GM18861 (cell line): ENCODE data around the gene AXIN1.
"Not testable (repeated sequence)": the region's sequence is repeated elsewhere in the genome, so short reads cannot be mapped to it uniquely, and the experiment has no call there.

Source experiments
- ATAC-seq: cut with Tn5 transposase; IDR thresholded peaks from one replicate; pipeline ENCODE4 v1.9.1; 2021; ENCODE audit not compliant: unreplicated experiment

AXIN1 gene

GRCh38 chr16:369866-370436, 17.4 kb upstream of the AXIN1 start:
- ATAC-seq, result no peak

DNA sequence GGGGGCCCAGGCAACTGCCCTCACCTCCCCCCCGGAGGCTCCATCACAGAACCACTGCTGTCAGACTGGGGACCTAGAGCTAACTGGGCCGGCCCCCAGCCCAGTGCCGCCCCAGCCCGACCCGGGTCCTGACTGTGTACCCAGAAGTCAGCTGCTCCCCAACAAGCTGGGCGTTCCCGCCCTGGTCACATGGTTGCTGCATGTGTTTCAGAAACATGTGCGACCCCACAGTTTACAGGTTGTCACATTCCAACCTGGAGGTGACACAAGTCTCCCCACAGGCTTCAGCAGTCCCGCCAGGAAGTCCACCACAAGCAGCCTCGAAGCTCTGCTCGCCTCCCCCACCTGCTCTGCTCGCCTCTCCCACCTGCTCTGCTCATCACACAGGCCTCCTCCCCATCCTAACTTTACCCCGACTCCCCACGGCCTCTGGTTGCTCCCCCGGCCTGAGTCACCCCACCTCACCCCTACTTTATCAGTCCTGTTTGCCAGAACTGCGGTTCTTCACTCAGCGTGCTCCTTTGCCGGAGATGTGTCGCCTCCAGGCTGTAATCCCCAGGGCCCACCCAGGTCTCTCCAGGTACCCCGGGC, 16.8 kb upstream of the AXIN1 start:
- no peak for ATAC-seq

DNA sequence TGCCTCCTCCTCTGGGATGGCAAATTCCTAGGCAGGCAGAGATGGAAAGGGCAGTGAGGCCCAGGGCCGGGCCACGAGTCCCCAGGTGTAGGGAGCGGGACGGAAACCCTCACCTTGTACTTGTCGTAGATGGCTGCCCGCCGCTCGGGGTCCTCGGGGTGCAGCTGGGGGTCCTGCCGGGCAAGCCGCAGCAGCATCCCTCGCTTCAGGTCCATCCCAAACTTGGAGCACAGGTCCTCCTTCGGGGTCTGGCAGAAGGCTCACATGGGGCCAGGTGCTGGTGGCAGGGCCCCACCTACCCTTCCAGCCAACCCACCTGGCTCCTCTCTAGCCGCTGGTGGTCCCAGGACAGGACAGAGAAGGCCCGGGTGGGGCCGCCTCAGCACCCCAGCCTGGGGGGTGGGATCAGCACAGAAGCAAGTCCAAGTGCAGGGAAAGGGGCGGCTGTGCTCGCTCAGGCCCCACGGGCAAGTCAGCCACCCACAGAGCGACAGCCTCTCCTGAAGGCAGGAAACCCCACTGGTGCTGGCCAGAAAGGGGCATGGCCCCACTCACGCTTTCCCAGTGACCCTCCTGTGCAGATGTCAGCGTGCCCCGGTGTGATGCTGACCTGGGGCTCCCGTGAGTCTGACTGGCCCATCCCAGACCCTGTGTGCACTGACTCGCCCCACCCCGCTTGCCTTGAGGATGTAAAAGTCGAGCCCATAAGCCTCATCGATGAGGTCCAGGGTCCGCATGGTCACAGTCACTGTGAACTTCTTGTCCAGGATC, 16.1 kb upstream of the AXIN1 start:
- no peak for ATAC-seq

GRCh38 chr16:367333-367903, 14.9 kb upstream of the AXIN1 start:
- ATAC-seq, result no peak

DNA sequence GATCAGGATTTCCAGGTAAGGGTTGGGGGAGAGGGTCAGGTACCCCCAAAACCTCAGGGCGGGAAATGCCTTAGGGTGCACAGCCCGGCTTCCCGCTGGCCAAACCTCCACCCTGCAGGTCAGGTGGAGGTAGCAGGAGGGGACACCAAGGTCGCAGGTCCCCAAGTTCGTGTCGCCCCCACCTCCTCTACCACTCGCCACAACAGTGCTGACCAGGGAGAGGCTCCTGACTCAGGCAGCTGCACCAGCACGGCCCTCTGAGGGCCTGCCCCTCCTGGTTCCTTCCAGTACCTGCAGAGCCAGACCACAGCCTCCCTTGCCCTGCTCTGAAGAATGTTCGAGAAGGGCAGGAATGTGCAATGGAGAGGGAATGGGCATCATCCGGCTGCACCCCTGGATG, 14.0 kb upstream of the AXIN1 start:
- no peak for ATAC-seq

DNA sequence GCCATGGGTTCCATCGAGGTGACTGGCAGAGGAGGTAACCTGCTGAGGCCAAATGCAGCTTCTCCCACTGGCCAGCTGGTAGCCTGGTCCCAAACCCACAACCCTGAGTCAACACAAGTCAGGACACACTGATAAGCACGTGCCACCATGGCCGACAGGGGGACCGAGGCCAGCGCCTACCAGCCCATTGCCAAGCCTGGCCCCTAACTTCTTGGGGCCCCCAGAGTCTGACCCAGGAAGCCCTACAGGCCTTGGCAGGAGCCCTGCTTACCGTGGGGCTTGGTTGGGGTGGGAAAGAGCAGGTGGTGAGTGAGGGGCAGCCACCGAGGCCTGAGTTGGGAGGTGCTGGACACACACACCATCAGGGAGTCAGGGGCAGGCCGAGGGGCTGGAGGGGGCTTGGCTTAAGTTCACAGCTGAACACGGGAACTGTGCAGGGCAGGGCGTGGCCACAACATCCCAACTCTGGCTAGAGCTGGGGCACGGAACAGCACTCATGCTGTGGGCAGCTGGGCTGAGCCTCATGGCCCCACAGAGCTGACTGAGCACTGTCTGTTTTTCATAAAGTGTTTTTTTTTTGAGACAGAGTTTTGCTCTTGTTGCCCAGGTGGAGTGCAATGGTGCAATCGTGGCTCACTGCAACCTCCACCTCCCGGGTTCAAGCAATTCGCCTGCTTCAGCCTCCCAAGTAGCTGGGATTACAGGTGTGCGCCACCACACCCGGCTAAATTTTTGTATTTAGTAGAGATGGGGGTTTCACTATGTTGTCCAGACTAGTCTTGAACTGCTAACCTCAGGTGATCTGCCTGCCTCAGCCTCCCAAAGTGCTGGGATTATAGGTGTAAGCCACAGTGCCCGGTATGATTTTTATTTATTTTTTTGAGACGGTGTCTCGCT, 12.3 kb upstream of the AXIN1 start:
- no peak for ATAC-seq

GRCh38 chr16:363766-364490, 11.4 kb upstream of the AXIN1 start:
- ATAC-seq, result no peak

- no peak for ATAC-seq
Observed at GRCh38 chr16:363110-363765, 10.7 kb upstream of the AXIN1 start.

- ATAC-seq, result not testable (repeated sequence)
Observed at GRCh38 chr16:362702-362999, 10.1 kb upstream of the AXIN1 start.

DNA sequence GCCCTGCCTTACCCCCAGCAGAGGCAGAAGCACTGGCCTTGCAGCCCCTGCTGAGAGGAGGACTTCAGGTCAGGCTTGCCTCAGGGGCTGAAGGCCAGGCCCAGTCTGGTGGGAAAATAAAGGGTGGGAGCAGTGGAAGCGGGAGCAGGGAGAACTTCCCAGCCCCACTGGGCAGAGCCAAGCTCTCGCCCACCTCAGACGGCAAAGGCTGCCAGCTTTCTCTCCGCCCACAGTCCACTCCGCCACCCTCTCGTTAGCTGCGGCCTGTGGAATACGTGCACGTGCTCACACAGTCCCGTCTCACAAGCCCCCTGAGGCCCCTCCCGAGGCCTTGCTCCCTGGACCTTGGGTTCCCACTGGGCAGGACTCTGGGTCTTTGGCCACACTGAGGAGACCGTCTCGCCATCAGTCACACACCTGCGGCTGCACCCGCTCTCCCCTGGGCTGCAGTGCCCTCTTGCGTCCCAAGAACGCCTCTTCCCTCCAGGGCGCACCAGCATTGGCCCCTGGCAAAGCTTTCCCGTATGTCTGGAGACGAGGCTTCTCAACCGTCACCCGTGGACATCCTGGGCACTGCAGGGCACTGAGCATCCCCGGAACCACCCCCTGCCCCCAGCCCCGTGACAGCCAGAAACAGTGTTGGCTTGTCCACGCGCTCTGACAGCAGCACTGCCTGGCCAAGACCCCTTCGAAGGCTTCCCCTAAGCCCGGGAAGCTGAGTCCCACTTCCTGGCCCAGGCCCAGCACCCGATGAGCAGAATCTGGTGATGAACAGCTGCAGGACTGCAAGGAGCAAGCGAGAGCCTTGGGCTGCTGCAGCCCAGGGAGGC, 9.6 kb upstream of the AXIN1 start:
- no peak for ATAC-seq

DNA sequence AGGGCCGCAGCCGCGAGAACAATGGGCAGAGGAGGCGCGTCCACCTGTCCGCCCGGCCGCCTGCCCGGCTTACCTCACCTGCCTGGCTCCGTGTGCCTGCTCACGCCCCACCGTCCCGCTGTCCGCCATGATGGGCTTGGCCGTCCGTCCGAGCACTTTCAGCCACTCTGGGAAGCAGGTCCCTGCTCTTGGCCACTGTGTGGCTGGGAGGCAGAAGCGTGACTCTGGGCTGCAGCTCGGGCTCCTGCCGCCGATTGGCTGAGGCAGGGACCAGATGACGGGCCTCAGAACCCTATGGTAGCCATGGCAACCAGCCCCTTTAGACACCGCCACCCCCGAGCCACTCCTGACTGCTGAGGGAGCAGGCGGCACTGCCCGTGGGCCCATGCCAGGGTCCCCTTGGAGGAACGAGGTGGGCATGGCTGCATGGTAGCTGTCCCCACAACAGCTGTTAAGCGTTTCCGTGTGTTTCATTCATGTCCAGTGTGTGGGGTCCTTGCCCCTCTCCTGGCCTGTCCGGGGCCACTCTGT, 8.9 kb upstream of the AXIN1 start:
- no peak for ATAC-seq

DNA sequence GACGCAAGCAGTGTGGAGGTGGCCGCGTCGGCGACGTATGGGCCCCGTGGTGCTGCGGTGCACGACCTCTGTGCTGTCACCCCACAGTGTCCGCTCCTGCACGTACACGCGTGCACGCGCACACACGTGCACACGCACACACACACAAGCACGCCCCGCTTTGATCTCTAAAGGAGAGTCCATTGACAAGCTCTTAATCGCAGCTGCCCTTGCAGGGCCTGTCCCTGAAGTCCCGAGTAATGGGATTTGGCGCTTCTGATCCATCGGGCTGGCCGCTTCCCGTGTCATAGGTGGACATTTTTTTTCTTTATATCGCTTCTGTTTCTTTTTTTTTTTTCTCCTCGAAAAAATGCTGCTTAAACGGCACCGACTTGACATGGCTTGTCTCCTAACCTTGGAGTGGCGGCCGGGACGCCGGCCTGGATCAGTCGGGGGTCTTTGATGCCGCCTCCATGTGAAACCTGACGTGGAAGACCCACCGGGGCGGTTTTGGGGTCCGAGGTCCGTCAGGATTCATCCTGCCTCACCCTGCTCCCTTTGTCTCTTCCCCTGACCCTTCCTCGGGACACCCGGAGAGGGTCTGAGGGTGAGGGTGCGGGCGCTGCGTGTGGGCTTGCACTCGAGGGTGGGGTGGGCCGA, 8.3 kb upstream of the AXIN1 start:
- no peak for ATAC-seq

GRCh38 chr16:359871-360697, 7.6 kb upstream of the AXIN1 start:
- ATAC-seq, result no peak

- no peak for ATAC-seq
Observed at GRCh38 chr16:359067-359763, 6.7 kb upstream of the AXIN1 start.

- no peak for ATAC-seq
Observed at GRCh38 chr16:356741-357140, 4.2 kb upstream of the AXIN1 start.

DNA sequence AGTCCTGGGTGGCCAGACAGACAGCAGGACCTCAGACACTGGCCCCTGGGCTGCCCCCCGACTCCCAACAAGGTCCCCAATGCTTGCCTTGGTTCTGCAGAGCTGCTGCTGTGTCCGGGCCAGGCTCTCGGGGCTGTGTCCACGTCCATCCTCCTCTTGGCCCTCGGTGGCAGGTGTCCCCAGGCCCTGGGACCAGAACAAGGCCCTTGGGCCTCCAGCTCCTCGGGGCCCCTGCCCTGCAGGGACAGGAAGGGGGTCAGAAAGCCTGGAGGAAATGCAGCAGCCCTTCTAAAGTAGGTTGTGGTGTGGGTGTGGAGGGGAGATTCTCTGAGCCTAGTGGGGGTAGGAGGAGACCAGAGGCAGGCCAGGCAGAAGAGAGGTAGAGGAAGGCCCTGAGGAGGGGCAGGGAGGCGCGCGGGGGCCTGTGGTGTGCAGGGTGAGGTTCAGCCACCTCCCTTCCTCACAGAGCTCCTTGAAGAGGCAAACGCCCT, 2.5 kb upstream of the AXIN1 start:
- no peak for ATAC-seq

DNA sequence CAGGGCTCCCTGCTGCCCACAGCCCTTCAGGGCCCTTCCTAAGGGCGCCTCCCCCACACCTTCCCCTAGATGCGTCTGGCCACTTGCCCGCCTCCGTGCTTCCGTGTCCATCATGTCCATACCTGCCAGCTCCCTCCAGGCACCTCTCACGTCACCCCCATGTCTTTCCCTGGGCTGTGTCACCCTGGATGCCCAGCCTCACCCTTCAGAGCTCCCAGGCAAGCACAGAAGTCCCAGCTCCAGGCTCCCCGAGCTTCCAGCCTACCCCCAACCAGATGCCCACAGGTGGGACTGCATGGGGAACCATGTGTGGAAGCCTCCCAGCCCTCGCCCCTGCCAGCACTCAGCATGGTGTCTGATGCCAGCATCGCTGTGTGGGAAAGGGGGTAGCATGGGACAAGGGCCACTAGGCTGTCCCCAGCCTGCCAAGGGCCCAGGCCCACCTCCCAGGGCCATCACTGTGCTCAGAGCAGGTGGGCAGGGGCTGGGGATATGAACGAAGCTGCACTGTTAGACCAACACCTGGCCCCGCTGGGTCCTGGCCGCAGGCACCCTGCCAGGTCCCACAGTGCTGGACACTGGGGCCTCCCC, 1.9 kb upstream of the AXIN1 start:
- no peak for ATAC-seq
